Large intestine (tissue), 3 donors: Measurements from ENCODE around the gene SFR1. TPM values are rescaled to one million over a fixed set of nuclear protein-coding genes. Genes with fewer than 3 reads are reported as not detected.

ENCODE experiments used
- DNase-seq, 2 donors: peaks; one replicate each; pipeline versions ENCODE4 v3.0.0 to v3.0.0-alpha.2; 2013
- H3K27ac ChIP-seq: one replicate; pipeline ENCODE4 v1.5.1; 2013; ENCODE audit warnings: low read length
- H3K27me3 ChIP-seq: 2 replicates; pipeline ENCODE4 v1.6.1; 2013; ENCODE audit warnings: low read length; ENCODE audit not compliant: control insufficient read depth, insufficient read depth
- H3K36me3 ChIP-seq: 2 replicates; pipeline ENCODE4 v1.6.1; 2013; ENCODE audit warnings: low read length; ENCODE audit not compliant: control insufficient read depth, insufficient read depth
- H3K4me1 ChIP-seq: one replicate; pipeline ENCODE4 v1.6.1; 2013; ENCODE audit warnings: low read length; ENCODE audit not compliant: control insufficient read depth, insufficient read depth
- H3K4me3 ChIP-seq: one replicate; pipeline ENCODE4 v1.5.1; 2013; ENCODE audit warnings: low read length
- H3K9me3 ChIP-seq: one replicate; pipeline ENCODE4 v1.6.1; 2013; ENCODE audit warnings: mild to moderate bottlenecking, low read depth, low read length, moderate library complexity; ENCODE audit not compliant: control insufficient read depth
- WGBS: methylation state at CpG from one replicate; pipeline ENCODE4 v1.1.5; 2013; ENCODE audit warnings: low lambda C conversion rate; ENCODE audit not compliant: insufficient coverage; 5-methylcytosine and 5-hydroxymethylcytosine counted together
- polyA plus RNA-seq: library from polyadenylated mRNA; unstranded; fragments of 120-200 nt; gene quantifications from one replicate; pipeline ENCODE4 v1.2.1, GENCODE V29; 2013

SFR1 gene
- polyA plus RNA-seq, 1 donor = 9.3 TPM

DNA sequence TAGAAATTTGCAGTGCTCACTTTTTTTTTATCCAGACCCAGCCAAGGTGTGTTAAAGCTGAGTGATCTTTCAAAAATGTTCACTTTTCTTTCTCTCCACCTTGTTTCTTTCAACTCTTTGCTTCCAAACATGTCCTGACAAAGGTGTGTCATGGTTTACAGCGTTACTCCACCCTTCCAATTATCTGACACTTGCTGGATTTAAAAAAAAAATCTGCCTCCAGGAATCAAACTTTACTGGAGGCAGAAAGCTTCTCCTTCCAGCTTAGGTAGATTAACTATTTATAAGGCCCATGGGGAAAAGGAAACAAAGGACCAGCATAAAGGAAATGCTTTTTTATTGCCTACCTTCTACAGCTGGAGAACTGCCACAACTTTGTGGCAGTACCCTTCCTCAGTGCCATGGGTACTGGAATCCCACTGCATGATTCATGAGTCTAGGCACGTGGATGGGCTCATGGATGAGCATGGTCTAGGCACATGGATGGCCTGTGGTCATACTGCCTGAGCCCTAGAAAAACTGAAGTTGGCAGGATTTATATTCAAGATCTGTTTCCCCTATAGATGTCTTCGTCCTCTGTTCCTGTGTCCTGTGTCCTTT lies 36.1 kb upstream of the SFR1 start, which contains the start of gene COL17A1:
COL17A1 (minus strand) TSS at position 80 of the 600 bp plus-strand sequence. CDS start 5,207 bp downstream, outside the sequence.
- Histone ChIP-seq H3K27ac (no peak within 1 kb of the TSS), H3K4me1 (peaks cover 9% of the 10 kb centered on the region)
- WGBS = 100% methylated on average over 1 of the region's 3 CpGs

DNA sequence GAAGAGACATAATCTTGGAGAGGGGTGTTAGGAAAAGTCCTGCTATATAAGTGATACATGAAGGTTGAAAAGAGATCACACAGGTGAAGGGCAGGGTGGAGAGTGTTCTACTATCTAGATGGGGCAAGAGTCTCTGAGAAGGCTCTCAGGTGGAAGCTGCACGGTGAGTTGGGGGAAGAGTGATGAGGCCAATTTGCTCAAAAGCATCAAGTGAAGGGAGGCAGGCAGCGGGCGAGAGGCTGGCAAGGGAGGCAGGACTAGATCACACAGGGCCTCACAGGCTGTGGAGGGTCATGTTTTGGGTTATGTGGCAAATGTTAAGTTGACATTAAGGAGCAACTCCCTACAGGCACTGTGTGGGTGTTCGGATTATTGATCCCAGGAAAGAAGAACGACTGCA lies 33.7 kb upstream of the SFR1 start:
- H3K9me3 ChIP-seq = no peaks in the 10 kb centered on the region
- H3K27ac ChIP-seq = no peak overlapping the region
- H3K4me1 ChIP-seq = peaks cover 4% of the 10 kb centered on the region
- no peaks in the 10 kb centered on the region for H3K27me3 ChIP-seq
- no peak overlapping the region for H3K4me3 ChIP-seq
- no peaks in the 10 kb centered on the region for H3K36me3 ChIP-seq
- no peak for DNase-seq
- WGBS = 100% methylated on average over 2 of the region's 5 CpGs

More for the DNA sequence above, 36.1 kb upstream of the SFR1 start, which contains the start of gene COL17A1:
- no peak within 1 kb of the TSS for H3K4me3 ChIP-seq
- no peaks in the 10 kb centered on the region for H3K36me3 ChIP-seq
- no peak for DNase-seq
- no peaks in the 10 kb centered on the region for H3K27me3 ChIP-seq
- H3K9me3 ChIP-seq = no peaks in the 10 kb centered on the region

DNA sequence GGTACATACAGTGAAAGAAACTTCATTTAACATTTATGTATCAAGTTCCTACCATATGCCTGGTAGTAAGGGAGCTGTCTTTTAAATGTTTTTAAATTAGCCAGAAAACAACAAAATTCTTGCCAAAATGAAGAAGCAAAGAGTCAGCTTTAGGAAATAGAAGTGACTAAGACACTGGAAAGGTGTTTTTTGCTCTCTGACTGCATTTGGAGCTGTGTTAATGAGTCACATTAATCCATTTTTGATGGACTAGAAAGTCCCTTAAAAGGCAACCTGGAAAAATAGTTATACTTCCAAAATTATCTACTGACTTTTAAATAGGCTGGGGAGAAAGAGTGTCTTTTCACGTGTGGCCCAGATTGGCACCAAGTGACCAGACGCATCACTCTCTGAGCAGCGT lies 32.4 kb upstream of the SFR1 start:
- Histone ChIP-seq H3K4me1 (peaks cover 4% of the 10 kb centered on the region), H3K36me3 (no peaks in the 10 kb centered on the region), H3K4me3 (no peak overlapping the region), H3K9me3 (no peaks in the 10 kb centered on the region), H3K27ac (no peak overlapping the region), H3K27me3 (no peaks in the 10 kb centered on the region)
- DNase-seq = no peak
- no CpG with 5 or more reads among the region's 3 CpGs for WGBS

DNA sequence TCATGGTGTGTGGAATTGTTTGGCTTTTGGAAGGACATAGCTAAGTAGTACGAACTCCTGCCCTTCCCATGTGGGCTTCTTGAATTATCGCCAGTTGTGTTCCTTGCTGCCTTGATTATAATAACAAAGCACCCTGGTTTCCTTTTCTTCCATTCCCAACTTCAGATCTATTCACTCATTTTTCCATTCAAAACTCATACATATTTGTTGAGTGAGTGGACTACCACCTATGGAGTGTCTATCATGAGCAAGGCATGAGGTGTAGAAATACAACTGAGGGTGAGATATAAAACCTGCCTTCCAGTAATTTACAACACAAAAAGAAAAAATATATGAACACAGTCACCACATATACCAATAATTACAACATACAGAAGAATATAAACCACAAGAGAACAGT lies 31.4 kb upstream of the SFR1 start:
- H3K36me3 ChIP-seq = no peaks in the 10 kb centered on the region
- WGBS = 83% methylated on average over 2 of the region's 2 CpGs
- no peaks in the 10 kb centered on the region for H3K27me3 ChIP-seq
- no peak overlapping the region for H3K27ac ChIP-seq
- DNase-seq = no peak
- peaks cover 2% of the 10 kb centered on the region for H3K4me1 ChIP-seq
- H3K9me3 ChIP-seq = no peaks in the 10 kb centered on the region
- no peak overlapping the region for H3K4me3 ChIP-seq

DNA sequence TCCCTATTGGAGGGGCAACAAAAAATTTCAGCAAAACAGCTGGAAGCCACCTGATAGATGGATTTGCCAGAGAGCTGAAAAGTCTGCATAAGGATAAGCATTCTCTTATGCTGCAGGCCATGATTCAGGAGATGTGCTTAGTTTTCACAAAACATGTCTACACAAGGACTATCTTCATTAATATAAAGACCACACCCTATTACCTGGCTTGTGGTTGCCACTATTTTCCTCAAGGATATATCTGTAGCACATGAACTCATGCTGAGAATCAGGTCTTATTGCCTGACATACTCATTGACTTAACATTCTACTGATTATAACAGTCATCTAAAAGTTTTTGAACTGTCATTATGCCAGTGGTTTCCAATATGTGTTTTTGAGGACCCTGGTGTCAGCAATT lies 29.2 kb upstream of the SFR1 start:
- H3K4me1 ChIP-seq = no peaks in the 10 kb centered on the region
- no peaks in the 10 kb centered on the region for H3K36me3 ChIP-seq
- no peaks in the 10 kb centered on the region for H3K27me3 ChIP-seq
- H3K9me3 ChIP-seq = no peaks in the 10 kb centered on the region
- DNase-seq = no peak
- H3K4me3 ChIP-seq = no peak overlapping the region
- no peak overlapping the region for H3K27ac ChIP-seq

DNA sequence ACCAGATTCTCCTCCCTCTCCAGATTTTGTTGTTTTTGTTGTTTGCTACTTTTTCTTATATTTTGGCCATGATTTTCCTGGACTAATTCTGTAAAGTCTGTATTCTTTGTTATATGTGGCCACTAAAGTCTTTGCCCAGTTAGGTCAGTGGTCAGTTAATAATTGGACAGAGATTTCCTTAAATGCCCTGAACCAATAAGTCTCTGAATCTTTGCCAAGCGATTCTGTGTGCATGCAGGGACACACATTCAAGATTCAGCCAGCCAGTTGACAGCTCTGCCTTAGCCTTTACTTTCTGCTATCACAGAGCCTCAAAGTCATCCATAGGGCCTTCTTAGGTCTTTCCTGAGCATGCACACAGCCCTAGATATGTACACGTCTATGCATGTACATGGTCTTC lies 25.3 kb upstream of the SFR1 start:
- no peak for DNase-seq
- H3K27me3 ChIP-seq = no peaks in the 10 kb centered on the region
- 100% methylated on average over 1 of the region's 2 CpGs for WGBS
- H3K36me3 ChIP-seq = no peaks in the 10 kb centered on the region
- no peaks in the 10 kb centered on the region for H3K9me3 ChIP-seq
- H3K4me3 ChIP-seq = no peak overlapping the region
- H3K4me1 ChIP-seq = no peaks in the 10 kb centered on the region
- H3K27ac ChIP-seq = no peak overlapping the region

DNA sequence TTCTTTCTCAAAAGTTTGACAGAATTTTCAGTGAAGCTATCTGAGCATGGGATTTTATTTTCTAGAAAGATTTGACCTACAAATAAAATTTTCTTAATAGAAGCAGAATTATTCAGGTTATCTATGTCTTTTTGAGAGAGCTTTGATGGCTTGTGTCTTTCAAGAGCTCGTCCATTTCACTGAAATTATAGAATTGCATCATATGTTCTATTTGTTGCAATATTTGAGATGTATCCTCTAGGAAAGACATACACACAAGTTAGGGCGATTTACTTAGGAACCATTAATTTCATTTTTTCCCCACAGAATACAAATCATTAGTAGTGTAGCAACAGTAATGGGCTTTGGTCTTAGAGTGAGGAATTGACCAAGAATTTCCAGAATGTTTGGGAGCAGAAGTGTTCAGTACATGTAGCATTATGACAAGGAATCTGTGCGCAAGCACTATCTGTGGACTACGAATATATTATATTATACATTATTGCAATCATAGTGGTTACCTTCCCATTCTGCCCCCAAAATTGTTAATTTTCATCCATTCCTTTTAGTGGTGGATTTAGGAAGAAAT lies 23.5 kb upstream of the SFR1 start:
- 90% methylated on average over 2 of the region's 4 CpGs for WGBS
- Histone ChIP-seq H3K4me3 (no peak overlapping the region), H3K27me3 (no peaks in the 10 kb centered on the region), H3K9me3 (no peaks in the 10 kb centered on the region), H3K36me3 (no peaks in the 10 kb centered on the region), H3K27ac (no peak overlapping the region), H3K4me1 (no peaks in the 10 kb centered on the region)
- no peak for DNase-seq

DNA sequence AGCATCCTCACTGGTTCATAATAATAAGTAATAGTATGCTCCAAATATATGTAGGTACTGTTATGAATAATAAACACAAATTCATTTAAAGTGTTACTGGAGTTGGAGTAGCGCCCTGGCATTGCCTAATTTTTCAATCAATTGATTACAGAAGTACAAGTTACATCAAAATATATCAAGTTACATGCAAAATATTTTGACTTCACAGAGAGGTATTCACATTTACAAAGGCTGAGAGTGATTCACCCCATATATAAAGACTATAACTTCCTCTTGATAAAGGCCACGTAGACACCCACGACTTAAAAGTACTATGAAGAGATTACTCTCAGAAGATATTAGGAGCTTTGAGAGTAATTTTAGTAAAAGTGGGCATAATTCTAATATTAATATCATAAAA lies 22.7 kb upstream of the SFR1 start:
- Histone ChIP-seq H3K9me3 (no peaks in the 10 kb centered on the region), H3K36me3 (no peaks in the 10 kb centered on the region), H3K27ac (no peak overlapping the region), H3K4me1 (no peaks in the 10 kb centered on the region), H3K27me3 (no peaks in the 10 kb centered on the region), H3K4me3 (no peak overlapping the region)
- WGBS = no CpG with 5 or more reads among the region's 3 CpGs
- no peak for DNase-seq

DNA sequence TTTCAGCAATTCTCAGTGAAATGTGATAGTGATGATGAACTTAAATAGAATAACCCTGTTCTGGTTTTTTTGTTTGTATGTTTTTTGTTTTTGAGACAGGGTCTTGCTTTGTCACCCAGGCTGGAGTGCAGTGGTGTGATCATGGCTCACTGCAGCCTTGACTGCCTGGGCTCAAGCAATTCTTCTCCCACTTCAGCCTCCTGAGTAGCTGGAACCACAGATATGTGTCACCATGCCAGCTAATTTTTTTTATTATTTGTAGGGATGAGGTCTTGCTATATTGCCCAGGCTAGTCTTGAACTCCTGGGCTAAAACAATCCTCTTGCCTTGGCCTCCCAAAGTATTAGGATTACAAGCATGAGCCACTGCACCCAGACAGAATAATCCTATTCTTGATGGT lies 22.0 kb upstream of the SFR1 start:
- no peak for DNase-seq
- Histone ChIP-seq H3K4me1 (no peaks in the 10 kb centered on the region), H3K27me3 (no peaks in the 10 kb centered on the region), H3K27ac (no peak overlapping the region), H3K36me3 (no peaks in the 10 kb centered on the region), H3K9me3 (no peaks in the 10 kb centered on the region), H3K4me3 (no peak overlapping the region)

DNA sequence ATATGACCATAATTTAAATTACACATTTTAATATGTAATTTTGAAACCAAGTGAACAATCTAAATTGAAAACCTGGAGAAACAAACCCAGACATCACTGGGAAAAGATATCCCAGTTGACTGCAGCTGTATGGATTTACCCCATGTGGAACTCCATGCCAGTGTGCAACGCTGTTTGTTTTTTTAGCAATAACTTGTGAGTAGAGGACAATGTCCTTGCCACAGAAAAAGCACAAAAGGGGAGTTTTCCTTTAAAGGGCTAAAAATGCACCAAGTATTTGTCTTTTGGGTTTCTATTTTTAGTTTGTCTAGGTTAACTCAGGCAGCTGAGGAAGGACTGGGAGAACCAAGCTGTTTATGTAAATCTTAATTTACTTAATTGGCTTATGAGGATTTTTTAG lies 21.2 kb upstream of the SFR1 start:
- no peaks in the 10 kb centered on the region for H3K36me3 ChIP-seq
- no peaks in the 10 kb centered on the region for H3K9me3 ChIP-seq
- no peak overlapping the region for H3K27ac ChIP-seq
- no peak overlapping the region for H3K4me3 ChIP-seq
- DNase-seq = no peak
- no peaks in the 10 kb centered on the region for H3K27me3 ChIP-seq
- no CpG with 5 or more reads among the region's 1 CpG for WGBS
- H3K4me1 ChIP-seq = no peaks in the 10 kb centered on the region

DNA sequence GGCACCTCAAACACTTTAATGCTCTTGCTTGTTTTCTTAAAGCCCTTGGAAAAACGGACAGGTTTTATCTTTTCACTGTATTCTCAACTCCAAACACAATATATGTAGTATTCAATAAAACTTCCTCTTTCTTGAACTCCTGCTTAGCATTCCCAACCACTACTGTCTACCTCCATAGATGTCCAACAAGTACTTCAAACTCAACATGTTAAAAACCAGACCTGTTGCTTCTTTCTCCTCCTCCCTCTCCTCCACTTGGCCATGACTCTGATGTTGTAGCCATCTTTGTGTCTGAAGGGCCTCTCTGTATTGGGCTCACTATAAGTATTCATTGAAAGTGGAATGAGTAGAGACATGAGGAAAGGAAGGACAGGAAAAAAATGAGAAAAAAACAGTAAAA lies 20.1 kb upstream of the SFR1 start:
- no peaks in the 10 kb centered on the region for H3K9me3 ChIP-seq
- no peaks in the 10 kb centered on the region for H3K27me3 ChIP-seq
- H3K27ac ChIP-seq = no peak overlapping the region
- no peaks in the 10 kb centered on the region for H3K4me1 ChIP-seq
- 60% methylated on average over 1 of the region's 1 CpG for WGBS
- DNase-seq = no peak
- H3K36me3 ChIP-seq = no peaks in the 10 kb centered on the region
- H3K4me3 ChIP-seq = no peak overlapping the region
